ENCODE data around the gene NBAS. TPM values are rescaled to one million over a fixed set of nuclear protein-coding genes. Genes with fewer than 3 reads are reported as not detected.

Gene NBAS
- total RNA-seq, 1 donor from 2014 or later, result 52.9 TPM

DNA sequence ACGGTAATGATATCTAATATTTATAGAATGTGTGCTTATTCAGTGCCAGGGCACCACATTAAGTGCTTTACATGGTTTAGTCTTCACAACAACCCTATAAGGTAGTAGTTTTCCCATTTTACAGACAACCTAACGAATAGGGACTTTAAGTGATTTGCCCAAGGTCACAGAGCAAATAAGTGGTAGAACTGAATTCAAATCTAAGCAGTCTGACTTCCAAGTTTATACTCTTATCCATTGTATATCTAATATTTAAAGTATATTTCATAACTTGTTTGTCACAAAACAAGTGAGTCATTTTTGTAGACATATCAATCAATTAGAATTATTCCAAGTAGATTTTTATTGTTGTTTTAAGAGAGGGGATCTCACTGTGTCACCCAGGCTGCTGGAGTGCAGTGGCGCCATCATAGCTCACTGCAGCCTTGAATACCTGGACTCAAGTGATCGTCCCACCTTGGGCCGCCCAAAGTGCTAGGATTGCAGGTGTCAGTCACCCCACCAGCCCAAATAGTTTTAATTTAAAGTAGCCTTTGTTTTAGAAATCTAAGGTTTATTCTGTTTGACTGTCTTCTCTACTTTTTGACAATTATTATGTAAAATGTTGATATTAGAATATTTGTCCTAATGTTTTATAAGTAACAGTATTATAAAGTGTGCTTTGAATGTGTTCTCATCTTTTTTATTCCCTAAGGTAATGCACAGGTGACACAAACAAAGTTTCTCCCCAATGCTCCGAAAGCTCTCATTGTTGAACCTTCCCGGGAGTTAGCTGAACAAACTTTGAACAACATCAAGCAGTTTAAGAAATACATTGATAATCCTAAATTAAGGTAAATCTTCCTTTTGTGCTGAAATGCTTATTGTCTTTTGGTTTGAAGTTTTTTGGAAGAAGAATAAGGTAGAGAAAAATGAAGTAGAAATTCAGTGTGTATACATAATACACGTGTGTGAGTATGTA is 45.6 kb upstream of the NBAS start:
- no peaks in the 10 kb centered on the region for H3K27me3 Mint-ChIP-seq (ENCODE audit: low read depth)
- no peak overlapping the region for H3K4me3 Mint-ChIP-seq
- H3K9me3 Mint-ChIP-seq, result peaks cover 3% of the 10 kb centered on the region
- no peaks in the 10 kb centered on the region for H3K4me1 Mint-ChIP-seq
- no peak overlapping the region for H3K27ac Mint-ChIP-seq
- H3K36me3 Mint-ChIP-seq, result peaks cover 58% of the 10 kb centered on the region
- DNase-seq (ENCODE audit: low spot score in 2 of 2, unreplicated experiment in 2 of 2), result no peak
- TF ChIP-seq, protein P1, sequence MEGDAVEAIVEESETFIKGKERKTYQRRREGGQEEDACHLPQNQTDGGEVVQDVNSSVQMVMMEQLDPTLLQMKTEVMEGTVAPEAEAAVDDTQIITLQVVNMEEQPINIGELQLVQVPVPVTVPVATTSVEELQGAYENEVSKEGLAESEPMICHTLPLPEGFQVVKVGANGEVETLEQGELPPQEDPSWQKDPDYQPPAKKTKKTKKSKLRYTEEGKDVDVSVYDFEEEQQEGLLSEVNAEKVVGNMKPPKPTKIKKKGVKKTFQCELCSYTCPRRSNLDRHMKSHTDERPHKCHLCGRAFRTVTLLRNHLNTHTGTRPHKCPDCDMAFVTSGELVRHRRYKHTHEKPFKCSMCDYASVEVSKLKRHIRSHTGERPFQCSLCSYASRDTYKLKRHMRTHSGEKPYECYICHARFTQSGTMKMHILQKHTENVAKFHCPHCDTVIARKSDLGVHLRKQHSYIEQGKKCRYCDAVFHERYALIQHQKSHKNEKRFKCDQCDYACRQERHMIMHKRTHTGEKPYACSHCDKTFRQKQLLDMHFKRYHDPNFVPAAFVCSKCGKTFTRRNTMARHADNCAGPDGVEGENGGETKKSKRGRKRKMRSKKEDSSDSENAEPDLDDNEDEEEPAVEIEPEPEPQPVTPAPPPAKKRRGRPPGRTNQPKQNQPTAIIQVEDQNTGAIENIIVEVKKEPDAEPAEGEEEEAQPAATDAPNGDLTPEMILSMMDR (IDR thresholded peaks at IDR 0.05; ENCODE audit: unreplicated experiment), result no peak

DNA sequence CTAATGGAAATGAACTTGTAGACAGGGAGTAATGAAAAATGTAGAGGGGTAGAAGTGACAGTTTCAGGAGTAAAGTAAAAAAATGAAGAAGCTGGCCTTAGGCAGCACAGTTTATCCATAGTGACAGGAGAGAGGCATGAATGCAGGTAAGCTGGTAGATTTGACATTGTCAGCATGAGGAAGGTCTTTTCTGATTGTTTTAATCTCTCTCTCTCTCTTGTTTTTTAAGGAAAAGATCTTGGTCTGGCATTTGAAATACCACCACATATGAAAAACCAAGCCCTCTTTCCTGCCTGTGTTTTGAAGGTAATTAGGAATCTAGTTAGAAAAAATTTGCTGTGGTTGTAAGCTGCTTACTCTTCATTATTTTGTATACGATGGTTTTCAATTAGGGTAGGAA is 44.6 kb upstream of the NBAS start:
- H3K4me1 Mint-ChIP-seq, result no peaks in the 10 kb centered on the region

DNA sequence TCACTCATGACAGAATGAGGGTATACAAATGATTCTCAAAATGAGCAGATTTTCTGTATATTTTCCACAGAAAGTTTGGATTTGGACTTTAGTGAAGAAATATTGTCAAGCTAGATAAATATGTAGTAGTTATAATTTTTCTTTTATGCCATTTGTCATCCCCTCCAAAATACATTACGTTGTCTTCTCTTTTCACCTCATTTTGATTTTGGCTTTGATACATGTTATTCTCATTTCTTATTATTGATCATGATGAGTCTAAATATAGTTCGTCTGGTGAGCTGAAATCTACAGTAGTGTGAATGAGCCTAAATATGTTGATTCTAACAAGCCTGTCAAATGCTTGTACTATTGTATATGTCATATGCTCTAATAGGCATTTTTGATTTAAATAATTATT is 42.8 kb upstream of the NBAS start:
- DNase-seq (ENCODE audit: low spot score in 2 of 2, unreplicated experiment in 2 of 2), result no peak
- TF ChIP-seq, protein P1 (IDR thresholded peaks at IDR 0.05; ENCODE audit: unreplicated experiment), result no peak
- Mint-ChIP-seq H3K4me3 (no peak overlapping the region), H3K27ac (no peak overlapping the region), H3K36me3 (peaks cover 59% of the 10 kb centered on the region), H3K27me3 (ENCODE audit: low read depth) (no peaks in the 10 kb centered on the region), H3K4me1 (no peaks in the 10 kb centered on the region), H3K9me3 (no peaks in the 10 kb centered on the region)

More for the DNA sequence above, 44.6 kb upstream of the NBAS start:
- H3K27ac Mint-ChIP-seq, result no peak overlapping the region
- H3K9me3 Mint-ChIP-seq, result peaks cover 3% of the 10 kb centered on the region
- no peak for DNase-seq (ENCODE audit: low spot score in 2 of 2, unreplicated experiment in 2 of 2)
- peaks cover 65% of the 10 kb centered on the region for H3K36me3 Mint-ChIP-seq
- no peak overlapping the region for H3K4me3 Mint-ChIP-seq
- no peaks in the 10 kb centered on the region for H3K27me3 Mint-ChIP-seq (ENCODE audit: low read depth)
- TF ChIP-seq, protein P1 (IDR thresholded peaks at IDR 0.05; ENCODE audit: unreplicated experiment), result no peak

DNA sequence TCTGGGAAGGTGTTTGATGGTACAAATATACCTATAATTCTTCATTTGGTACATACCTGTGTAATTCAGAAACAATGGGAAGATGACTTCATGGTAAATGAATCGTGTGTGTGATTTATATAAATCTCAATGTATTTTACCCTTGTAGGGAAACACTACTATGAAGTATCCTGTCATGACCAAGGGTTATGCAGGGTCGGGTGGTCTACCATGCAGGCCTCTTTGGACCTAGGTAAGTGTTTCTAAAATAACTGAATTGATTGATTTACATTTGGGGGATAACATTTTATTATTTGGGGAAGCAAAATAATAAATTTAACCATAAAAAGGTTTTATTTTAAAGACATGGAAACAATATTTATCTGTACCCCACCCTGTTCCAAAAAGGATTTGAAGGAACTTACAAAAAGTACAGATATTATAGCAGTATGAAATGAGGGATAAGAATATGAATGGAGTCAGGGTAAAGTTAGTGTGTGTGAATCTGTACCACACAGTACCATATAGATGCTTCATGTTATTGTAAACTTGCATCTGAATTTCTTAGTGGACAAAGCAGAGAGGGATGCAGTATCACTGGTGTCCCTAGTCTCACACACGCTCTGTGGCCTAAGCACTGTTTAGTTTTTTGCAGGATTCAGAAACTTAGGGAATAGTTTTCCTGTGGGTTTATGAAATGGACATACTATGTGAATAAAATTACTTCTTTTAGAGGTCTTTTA is 42.1 kb upstream of the NBAS start:
- no peaks in the 10 kb centered on the region for H3K4me1 Mint-ChIP-seq
- no peaks in the 10 kb centered on the region for H3K9me3 Mint-ChIP-seq
- peaks cover 62% of the 10 kb centered on the region for H3K36me3 Mint-ChIP-seq
- no peak for DNase-seq (ENCODE audit: low spot score in 2 of 2, unreplicated experiment in 2 of 2)
- TF ChIP-seq, protein P1 (IDR thresholded peaks at IDR 0.05; ENCODE audit: unreplicated experiment), result no peak
- H3K4me3 Mint-ChIP-seq, result no peak overlapping the region
- no peak overlapping the region for H3K27ac Mint-ChIP-seq
- H3K27me3 Mint-ChIP-seq (ENCODE audit: low read depth), result no peaks in the 10 kb centered on the region

DNA sequence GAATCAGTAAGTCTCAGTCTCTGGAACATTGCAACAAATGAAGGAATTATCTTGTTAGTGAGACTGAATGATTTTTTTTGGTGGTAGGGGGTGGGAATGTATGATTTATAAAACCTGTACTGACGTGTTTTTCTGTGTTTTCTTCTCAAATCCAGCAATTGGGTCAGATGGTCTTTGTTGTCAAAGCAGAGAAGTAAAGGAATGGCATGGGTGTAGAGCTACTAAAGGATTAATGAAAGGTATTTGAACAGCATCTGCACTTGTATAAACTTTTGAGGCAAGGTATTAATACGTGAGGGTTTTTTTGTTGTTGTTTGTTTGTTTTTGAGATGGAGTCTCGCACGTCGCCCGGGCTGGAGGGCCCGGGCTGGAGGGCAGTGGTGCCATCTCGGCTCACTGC is 41.3 kb upstream of the NBAS start:
- Mint-ChIP-seq H3K27ac (no peak overlapping the region), H3K4me3 (no peak overlapping the region), H3K9me3 (no peaks in the 10 kb centered on the region), H3K27me3 (ENCODE audit: low read depth) (no peaks in the 10 kb centered on the region), H3K36me3 (peaks cover 58% of the 10 kb centered on the region), H3K4me1 (no peaks in the 10 kb centered on the region)
- DNase-seq (ENCODE audit: low spot score in 2 of 2, unreplicated experiment in 2 of 2), result no peak
- TF ChIP-seq, protein P1 (IDR thresholded peaks at IDR 0.05; ENCODE audit: unreplicated experiment), result no peak

All from mesothelial cell of epicardium (in vitro differentiated cells).